Fibroblast of skin of right biceps (primary cell): ENCODE measurements around the gene DYSF.

Experiments used
- DNase-seq: peaks from one replicate; pipeline ENCODE4 v3.0.0-alpha.2; 2013

DYSF gene

GRCh38 chr2:71531522-71532047 is 78.2 kb downstream of the DYSF start:
- DNase-seq, result peak; percentile 63

- no peak for DNase-seq
Observed at GRCh38 chr2:71532327-71532726, 79.0 kb downstream of the DYSF start.

- no peak for DNase-seq
Observed at GRCh38 chr2:71534201-71534600, 80.8 kb downstream of the DYSF start.

- no peak for DNase-seq
Observed at GRCh38 chr2:71534826-71535225, 81.5 kb downstream of the DYSF start.

GRCh38 chr2:71535526-71535925 is 82.2 kb downstream of the DYSF start:
- no peak for DNase-seq

GRCh38 chr2:71536226-71536671 is 82.9 kb downstream of the DYSF start:
- DNase-seq, result peak; percentile 12

GRCh38 chr2:71538241-71538640 is 84.9 kb downstream of the DYSF start:
- DNase-seq, result no peak

- peak; percentile 9 for DNase-seq
Observed at GRCh38 chr2:71538656-71539265, 85.4 kb downstream of the DYSF start.

- no peak for DNase-seq
Observed at GRCh38 chr2:71540818-71541217, 87.5 kb downstream of the DYSF start.

- DNase-seq, result no peak
Observed at GRCh38 chr2:71544919-71545571, 91.7 kb downstream of the DYSF start.

- DNase-seq, result peak; percentile 62
Observed at GRCh38 chr2:71545572-71546274, 92.4 kb downstream of the DYSF start.

GRCh38 chr2:71546275-71546638 is 92.9 kb downstream of the DYSF start:
- DNase-seq, result no peak

- DNase-seq, result no peak
Observed at GRCh38 chr2:71546777-71547281, 93.5 kb downstream of the DYSF start.

- DNase-seq, result no peak
Observed at GRCh38 chr2:71547616-71548285, 94.4 kb downstream of the DYSF start.

GRCh38 chr2:71548646-71549425 is 95.5 kb downstream of the DYSF start:
- peak; percentile 64 for DNase-seq

- no peak for DNase-seq
Observed at GRCh38 chr2:71550801-71551630, 97.7 kb downstream of the DYSF start.

- no peak for DNase-seq
Observed at GRCh38 chr2:71551631-71551915, 98.2 kb downstream of the DYSF start.

GRCh38 chr2:71552356-71552755 is 99.0 kb downstream of the DYSF start:
- no peak for DNase-seq

- DNase-seq, result no peak
Observed at GRCh38 chr2:71552861-71553301, 99.5 kb downstream of the DYSF start.

- no peak for DNase-seq
Observed at GRCh38 chr2:71554028-71554705, 100.8 kb downstream of the DYSF start.

- DNase-seq, result no peak
Observed at GRCh38 chr2:71554706-71555056, 101.3 kb downstream of the DYSF start.
